ENCODE results near the gene WDCP. TPM values are rescaled to one million over a fixed set of nuclear protein-coding genes. Genes with fewer than 3 reads are reported as not detected.
"Not testable (repeated sequence)": the region's sequence is repeated elsewhere in the genome, so short reads cannot be mapped to it uniquely, and the experiment has no call there.

WDCP gene
- total RNA-seq, 3 donors from 2014 or later (not counting 1 experiment from before 2014, with no cell fraction given), result 2.4 to 11.8 (median 11.2) TPM

- Mint-ChIP-seq H3K9me3 (no peaks in the 10 kb centered on the region), H3K27ac (no peak overlapping the region), H3K4me3 (no peak overlapping the region), H3K4me1 (peaks cover 0 to 5% of the 10 kb centered on the region in 2 donors), H3K27me3 (ENCODE audit: low read depth in 2 of 2) (peaks cover 6% of the 10 kb centered on the region in 2 donors), H3K36me3 (no peaks in the 10 kb centered on the region)
- ATAC-seq (peak in 1 of 3 donors; percentile 6), DNase-seq (no peak)
- Histone ChIP-seq H3K9me3 (ENCODE audit: control insufficient read depth, insufficient read depth, low read length) (no peaks in the 10 kb centered on the region), H3K27ac (ENCODE audit: low read length) (no peak overlapping the region), H3K27me3 (ENCODE audit: control insufficient read depth, insufficient read depth, low read length) (no peaks in the 10 kb centered on the region), H3K4me3 (ENCODE audit: low read length) (no peak overlapping the region), H3K4me1 (ENCODE audit: control insufficient read depth, insufficient read depth, low read length) (no peaks in the 10 kb centered on the region), H3K36me3 (ENCODE audit: control insufficient read depth, insufficient read depth, low read length) (no peaks in the 10 kb centered on the region)
- WGBS (ENCODE audit: insufficient coverage), result 89% methylated on average over 35 of the region's 35 CpGs
- intact Hi-C loops (cut with micrococcal nuclease), result no loop called here
- TF ChIP-seq CTCF (IDR thresholded peaks at IDR 0.05), result no peak
Measured at GRCh38 chr2:24016853-24017703, 30.1 kb downstream of the WDCP start.

DNA sequence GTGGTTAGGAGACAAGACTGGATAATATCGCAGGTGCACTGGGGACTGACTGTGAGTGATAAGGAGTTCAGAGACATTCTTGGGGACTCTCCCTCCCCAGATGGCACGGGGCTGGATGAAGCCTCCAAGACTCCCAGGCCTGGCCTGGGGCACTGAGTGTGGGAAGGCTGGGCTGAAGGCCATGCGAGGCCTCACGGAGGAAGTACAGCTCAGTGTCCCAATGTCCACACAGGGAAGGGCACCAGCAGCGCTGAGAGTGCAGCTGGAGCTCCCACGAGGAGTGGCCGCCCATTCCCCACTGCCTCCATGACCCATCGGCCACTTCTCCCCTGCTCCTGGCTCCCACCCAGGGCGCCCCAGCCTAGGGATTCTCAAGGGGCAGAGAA is 30.8 kb downstream of the WDCP start:
- H3K4me3 ChIP-seq (ENCODE audit: low read length), result no peak overlapping the region
- no peak overlapping the region for H3K27ac Mint-ChIP-seq

GRCh38 chr2:24015562-24016375 is 31.4 kb downstream of the WDCP start:
- no peaks in the 10 kb centered on the region for H3K36me3 Mint-ChIP-seq
- intact Hi-C loops (cut with micrococcal nuclease), result no loop called here
- no peak overlapping the region for H3K4me3 Mint-ChIP-seq
- H3K4me3 ChIP-seq (ENCODE audit: low read length), result no peak overlapping the region
- 94% methylated on average over 10 of the region's 11 CpGs for WGBS (ENCODE audit: insufficient coverage)
- ATAC-seq (no peak), DNase-seq (no peak)
- no peaks in the 10 kb centered on the region for H3K9me3 Mint-ChIP-seq
- no peak for TF ChIP-seq CTCF (IDR thresholded peaks at IDR 0.05)
- H3K36me3 ChIP-seq (ENCODE audit: control insufficient read depth, insufficient read depth, low read length), result no peaks in the 10 kb centered on the region
- H3K9me3 ChIP-seq (ENCODE audit: control insufficient read depth, insufficient read depth, low read length), result no peaks in the 10 kb centered on the region
- peaks cover 14 to 19% of the 10 kb centered on the region in 2 donors for H3K27me3 Mint-ChIP-seq (ENCODE audit: low read depth in 2 of 2)
- no peak overlapping the region for H3K27ac ChIP-seq (ENCODE audit: low read length)
- peaks cover 5% of the 10 kb centered on the region for H3K27me3 ChIP-seq (ENCODE audit: control insufficient read depth, insufficient read depth, low read length)
- H3K27ac Mint-ChIP-seq, result no peak overlapping the region
- peaks cover 7% of the 10 kb centered on the region for H3K4me1 ChIP-seq (ENCODE audit: control insufficient read depth, insufficient read depth, low read length)
- peaks cover 12 to 18% of the 10 kb centered on the region in 2 donors for H3K4me1 Mint-ChIP-seq

More for the DNA sequence above, 30.8 kb downstream of the WDCP start:
- peaks cover 1% of the 10 kb centered on the region for H3K4me1 ChIP-seq (ENCODE audit: control insufficient read depth, insufficient read depth, low read length)
- no peaks in the 10 kb centered on the region for H3K36me3 Mint-ChIP-seq
- 95% methylated on average over 9 of the region's 9 CpGs for WGBS (ENCODE audit: insufficient coverage)
- H3K27me3 Mint-ChIP-seq (ENCODE audit: low read depth in 2 of 2), result peaks cover 11 to 13% of the 10 kb centered on the region in 2 donors
- intact Hi-C loops (cut with micrococcal nuclease), result no loop called here
- DNase-seq (no peak), ATAC-seq (no peak)
- no peaks in the 10 kb centered on the region for H3K27me3 ChIP-seq (ENCODE audit: control insufficient read depth, insufficient read depth, low read length)
- no peaks in the 10 kb centered on the region for H3K9me3 Mint-ChIP-seq
- no peaks in the 10 kb centered on the region for H3K36me3 ChIP-seq (ENCODE audit: control insufficient read depth, insufficient read depth, low read length)
- no peak for TF ChIP-seq CTCF (IDR thresholded peaks at IDR 0.05)
- H3K9me3 ChIP-seq (ENCODE audit: control insufficient read depth, insufficient read depth, low read length), result no peaks in the 10 kb centered on the region
- no peak overlapping the region for H3K27ac ChIP-seq (ENCODE audit: low read length)
- no peak overlapping the region for H3K4me3 Mint-ChIP-seq
- peaks cover 6 to 12% of the 10 kb centered on the region in 2 donors for H3K4me1 Mint-ChIP-seq

DNA sequence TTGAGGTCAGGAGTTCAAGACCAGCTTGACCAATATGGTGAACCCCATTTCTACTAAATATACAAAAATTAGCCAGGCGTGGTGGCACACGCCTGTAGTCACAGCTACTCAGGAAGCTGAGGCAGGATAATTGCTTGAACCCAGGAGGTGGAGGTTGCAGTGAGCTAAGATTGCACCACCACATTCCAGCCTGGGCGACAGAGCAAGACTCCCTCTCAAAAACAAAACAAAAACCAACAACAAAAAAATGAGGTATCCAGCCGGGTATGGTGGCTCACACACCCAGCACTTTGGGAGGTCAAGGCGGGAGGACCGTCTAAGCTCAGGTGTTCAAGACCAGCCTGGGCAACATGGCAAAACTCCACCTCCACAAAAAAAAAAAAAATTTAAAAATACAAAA is 32.3 kb downstream of the WDCP start:
- Histone ChIP-seq H3K27me3 (ENCODE audit: control insufficient read depth, insufficient read depth, low read length) (peaks cover 12% of the 10 kb centered on the region), H3K4me1 (ENCODE audit: control insufficient read depth, insufficient read depth, low read length) (peaks cover 15% of the 10 kb centered on the region)
- ATAC-seq; H3K27ac Mint-ChIP-seq; H3K9me3 ChIP-seq (ENCODE audit: control insufficient read depth, insufficient read depth, low read length); intact Hi-C loops (cut with micrococcal nuclease); H3K27ac ChIP-seq (ENCODE audit: low read length); H3K4me3 Mint-ChIP-seq; DNase-seq; H3K36me3 Mint-ChIP-seq; H3K9me3 Mint-ChIP-seq; H3K4me3 ChIP-seq (ENCODE audit: low read length); H3K36me3 ChIP-seq (ENCODE audit: control insufficient read depth, insufficient read depth, low read length): not testable (repeated sequence)
- WGBS (ENCODE audit: insufficient coverage), result 90% methylated on average over 4 of the region's 6 CpGs
- Mint-ChIP-seq H3K27me3 (ENCODE audit: low read depth in 2 of 2) (peaks cover 14 to 21% of the 10 kb centered on the region in 2 donors), H3K4me1 (peaks cover 13 to 20% of the 10 kb centered on the region in 2 donors)

Data from natural killer cell (primary cell).